SW 1271 (cell line): ENCODE measurements around the gene JPH3.
"Not testable (repeated sequence)": the region's sequence is repeated elsewhere in the genome, so short reads cannot be mapped to it uniquely, and the experiment has no call there.

Experiments
- DNase-seq, 2 experiments: peaks; one replicate each; lab custom pipeline; 2025; lab: John Stamatoyannopoulos, UW

Gene JPH3

GRCh38 chr16:87575027-87575804 is 27.1 kb upstream of the JPH3 start:
- DNase-seq, result no peak

GRCh38 chr16:87576171-87576570 is 26.1 kb upstream of the JPH3 start:
- DNase-seq, result no peak

DNA sequence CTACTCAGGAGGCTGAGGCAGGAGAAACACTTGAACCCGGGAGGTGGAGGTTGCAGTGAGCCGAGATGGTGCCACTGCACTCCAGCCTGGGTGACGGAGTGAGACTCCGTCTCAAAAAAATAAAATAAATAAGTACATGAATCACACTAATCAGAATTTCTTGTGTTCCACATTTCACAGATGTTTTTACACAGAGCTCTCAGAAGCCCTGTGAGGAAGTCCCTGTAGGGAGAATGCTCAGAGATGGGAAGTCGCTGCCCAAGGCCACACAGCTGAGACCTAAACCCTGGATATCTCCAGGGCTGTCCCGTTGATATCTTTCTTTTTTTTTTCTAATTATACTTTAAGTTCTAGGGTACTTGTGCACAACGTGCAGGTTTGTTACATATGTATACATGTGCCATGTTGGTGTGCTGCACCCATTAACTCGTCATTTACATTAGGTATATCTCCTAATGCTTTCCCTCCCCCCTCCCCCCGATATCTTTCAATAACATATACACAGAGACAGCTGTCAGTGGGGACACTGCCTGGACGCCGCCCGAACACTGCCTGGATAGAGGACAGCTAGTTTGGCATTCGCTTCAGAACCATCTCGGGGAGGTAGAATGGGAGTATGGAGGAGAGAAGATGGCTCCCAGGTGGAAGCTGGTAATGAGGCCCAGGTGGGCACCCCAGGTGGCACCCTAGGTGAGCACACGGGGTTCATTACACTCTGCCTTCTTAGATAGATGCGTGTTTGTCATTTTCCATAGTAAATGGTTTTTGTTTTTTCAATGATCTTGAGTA is 24.0 kb upstream of the JPH3 start:
- DNase-seq, result not testable (repeated sequence)

- no peak for DNase-seq
These were observed 22.6 kb upstream of the JPH3 start for GRCh38 chr16:87579691-87580090.

DNA sequence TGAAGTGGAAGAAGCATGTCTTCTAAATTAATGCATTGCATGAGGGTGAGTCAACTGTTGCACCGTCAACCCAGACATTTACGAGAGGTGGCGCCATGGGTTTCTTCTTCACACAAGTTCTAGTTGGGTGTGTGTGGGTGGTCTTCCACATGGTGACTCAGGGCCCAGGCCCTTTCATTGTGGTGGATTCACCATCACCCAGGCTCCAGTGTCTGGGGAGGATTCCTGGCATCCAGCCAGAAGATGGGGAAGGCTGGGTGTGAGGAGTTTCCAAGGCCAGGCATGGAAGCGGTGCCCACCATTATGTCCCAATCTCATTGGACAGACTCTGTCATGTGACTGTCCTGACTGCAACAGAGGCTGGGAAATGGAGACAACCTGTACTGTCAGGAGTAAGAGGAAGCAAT is 21.4 kb upstream of the JPH3 start:
- DNase-seq, result no peak

GRCh38 chr16:87581857-87582215 is 20.5 kb upstream of the JPH3 start:
- peak; percentile 54 to 73 for DNase-seq

DNA sequence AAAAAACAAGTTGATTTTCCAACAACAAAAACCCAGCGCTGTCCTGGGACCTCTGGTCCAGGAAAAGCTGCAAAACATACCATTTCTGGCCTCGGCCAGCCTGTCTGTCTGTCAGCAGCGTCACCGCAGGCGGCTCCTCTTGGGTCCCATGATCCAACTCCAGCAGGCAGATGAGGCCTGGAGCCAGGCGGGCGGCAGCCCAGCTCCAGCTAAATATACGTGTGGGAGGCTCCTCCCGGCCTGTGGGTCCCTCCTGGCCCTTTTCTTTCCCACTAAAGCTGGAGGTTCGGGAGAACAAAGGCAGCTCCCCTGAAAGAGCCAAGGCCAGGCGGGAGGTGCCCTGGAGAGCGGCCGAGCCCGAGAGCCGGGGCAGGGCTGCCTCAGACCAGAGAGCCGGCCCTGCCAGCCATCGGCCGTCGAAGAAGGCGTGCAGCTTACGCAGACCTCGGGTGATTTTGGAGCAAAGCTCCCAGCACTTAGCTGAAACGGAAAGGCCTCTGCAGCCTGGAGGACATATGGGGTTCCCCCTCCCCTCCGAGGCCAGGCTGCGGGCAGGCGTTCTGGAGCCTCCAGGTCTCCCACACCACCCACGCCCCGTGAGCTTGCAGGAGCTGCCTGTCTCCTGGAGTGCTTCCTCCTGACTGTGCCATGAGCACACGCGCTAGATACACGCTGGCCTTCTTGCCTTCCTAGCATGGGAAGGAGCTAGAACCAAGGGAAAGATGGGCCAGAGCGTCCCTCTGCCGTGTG is 19.9 kb upstream of the JPH3 start:
- DNase-seq, result no peak

DNA sequence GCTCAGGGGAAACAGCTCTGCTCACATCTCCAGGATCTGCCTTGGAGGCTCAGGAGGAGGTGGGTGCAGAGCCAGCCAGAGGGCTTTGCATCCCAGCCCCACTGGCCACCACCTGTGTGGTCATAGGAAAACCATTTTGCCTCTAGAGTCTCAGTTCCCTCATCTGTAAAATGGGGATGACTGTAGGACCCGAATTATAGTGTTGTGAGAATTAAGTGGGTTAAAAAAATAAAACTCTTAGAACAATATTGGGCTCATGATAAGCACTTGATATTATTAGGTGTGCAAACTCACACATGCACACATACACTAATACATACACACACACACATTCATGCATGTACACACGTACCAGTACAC is 19.4 kb upstream of the JPH3 start:
- DNase-seq, result no peak

- DNase-seq, result no peak
These were observed 18.7 kb upstream of the JPH3 start for GRCh38 chr16:87583453-87584131.

DNA sequence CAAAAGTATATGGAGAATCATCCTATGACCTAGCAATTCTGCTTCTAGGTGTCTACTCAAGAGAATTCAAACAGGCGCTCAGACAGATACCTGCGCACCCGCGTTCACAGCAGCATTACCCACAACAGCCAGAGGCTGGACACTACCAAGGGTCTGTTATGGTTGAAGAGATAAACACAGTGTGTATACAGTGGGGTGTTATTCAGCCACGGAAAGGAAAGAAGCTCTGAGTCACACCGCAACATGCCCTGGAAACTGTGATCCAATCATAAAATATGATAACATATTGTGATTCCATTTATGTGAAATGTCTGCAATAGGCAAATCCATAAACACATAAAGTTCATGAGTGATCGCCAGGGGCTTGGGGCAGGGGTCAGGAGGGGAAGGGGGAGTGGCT is 18.0 kb upstream of the JPH3 start:
- no peak for DNase-seq

- DNase-seq, result no peak
These were observed 17.3 kb upstream of the JPH3 start for GRCh38 chr16:87584975-87585374.

DNA sequence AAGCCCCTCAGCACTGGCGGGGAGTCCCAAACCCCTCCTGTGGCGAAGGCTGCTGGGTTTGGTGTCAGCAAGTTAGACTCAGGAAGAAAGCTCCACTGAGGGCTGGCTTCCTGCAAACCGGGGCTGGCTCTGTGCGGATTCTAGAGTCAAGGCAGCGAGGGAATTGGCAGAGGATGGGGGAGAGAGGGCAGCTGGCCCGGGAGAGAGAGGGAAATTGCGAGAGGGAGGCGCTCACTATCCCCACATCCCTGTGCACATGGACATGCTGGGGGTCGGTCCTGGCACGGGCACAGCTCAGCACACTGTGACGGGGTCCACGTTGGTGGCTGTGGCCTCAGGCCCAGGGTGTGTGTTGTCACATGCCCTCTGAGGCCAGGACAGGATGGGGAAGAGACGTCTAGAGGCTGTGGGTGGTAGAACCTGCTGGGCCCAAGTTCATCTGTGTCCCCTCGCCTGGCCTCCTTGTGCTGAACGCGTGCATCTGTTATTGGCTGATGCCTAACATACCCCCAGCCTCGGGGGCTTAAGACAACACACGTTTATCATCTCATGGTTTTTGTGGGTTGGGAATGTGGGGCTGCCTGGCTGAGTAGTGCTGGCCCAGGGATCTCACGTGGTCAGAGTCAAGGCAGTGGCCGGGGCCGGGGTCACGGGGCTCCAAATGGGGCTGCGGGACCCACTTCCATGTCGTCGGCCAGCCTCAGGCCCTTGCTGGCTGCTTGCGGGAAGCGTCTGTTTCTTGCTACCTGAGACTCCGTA is 16.7 kb upstream of the JPH3 start:
- DNase-seq, result no peak

DNA sequence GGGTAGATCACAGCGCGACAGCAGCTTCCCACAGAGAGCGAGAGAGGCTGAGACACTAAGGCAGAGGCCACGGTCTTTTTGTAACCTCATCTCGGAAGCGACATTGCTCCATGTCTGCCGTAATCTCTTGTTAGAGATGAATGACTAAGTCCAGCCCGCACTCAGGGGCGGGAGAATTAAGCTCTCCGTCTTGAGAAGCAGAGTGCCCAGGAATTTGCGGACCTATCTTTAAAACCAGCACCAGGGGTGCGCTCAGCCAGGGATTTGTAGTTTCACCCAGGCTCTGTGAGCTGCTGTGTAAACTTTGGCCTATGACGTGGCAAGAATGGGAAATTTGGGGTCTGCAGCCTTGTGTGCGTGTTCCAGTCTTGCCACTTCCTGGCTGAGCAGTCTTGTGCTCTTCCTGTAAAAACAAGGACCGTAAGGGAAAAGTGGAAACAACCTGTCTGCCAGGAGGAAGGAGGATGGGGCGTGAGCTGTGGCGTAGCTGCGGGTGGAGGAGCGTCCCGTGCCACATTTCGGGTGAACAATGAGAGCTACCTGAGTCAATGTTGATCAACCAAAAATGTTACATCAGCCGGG is 16.0 kb upstream of the JPH3 start:
- DNase-seq, result no peak

DNA sequence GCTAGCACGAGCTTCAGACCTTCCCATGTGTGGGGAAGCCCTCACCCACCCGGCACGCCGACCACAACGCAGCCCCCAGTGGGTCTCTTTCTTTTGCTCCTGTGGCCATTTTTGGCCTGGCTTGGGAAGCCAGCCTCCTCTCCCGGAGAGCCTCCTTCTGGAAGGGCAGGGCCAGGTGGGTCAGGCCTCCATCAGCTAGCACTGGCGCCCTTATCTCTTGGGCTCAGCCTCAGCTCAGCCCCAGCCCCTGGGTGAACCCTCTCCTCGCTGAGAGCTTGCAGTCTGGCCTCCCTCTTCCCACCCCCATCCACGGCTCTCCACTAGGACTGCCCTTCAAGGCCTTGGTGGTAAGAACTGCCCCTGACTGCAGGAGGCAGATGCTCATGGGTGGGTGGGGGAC is 14.7 kb upstream of the JPH3 start:
- no peak for DNase-seq

DNA sequence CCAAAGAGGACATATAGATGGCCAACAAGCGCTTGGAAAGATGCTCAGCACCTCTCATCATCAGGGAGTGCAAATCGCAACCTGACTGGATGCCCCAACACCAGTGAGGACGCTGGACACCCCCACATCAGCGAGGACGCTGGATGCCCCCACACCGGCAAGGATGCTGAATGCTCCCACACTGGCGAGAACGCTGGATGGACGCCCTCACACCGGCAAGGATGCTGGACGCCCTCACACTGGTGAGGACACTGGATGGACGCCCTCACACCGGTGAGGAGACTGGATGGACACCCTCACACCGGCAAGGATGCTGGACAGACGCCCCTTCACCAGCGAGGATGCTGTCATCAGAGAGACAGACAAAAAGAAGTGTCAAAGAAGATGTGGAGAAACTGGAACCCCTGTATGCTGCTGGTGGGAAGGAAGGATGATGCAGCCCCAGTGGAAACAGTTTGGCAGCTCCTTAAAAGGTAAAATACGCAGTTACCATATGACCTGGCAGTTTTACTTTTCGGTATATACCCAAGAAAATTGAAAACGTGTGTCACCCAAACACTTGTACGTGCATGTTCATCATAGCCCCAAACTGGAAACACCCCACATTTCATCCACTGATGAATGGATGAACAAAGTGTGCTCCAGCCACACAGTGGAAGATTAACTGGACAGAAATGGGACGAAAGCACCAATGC is 10.1 kb upstream of the JPH3 start:
- DNase-seq, result no peak

- DNase-seq, result no peak
These were observed 8.5 kb upstream of the JPH3 start for GRCh38 chr16:87593710-87594258.

- DNase-seq, result no peak
These were observed 6.6 kb upstream of the JPH3 start for GRCh38 chr16:87595712-87596111.

GRCh38 chr16:87597324-87597830 is 4.9 kb upstream of the JPH3 start:
- no peak for DNase-seq

DNA sequence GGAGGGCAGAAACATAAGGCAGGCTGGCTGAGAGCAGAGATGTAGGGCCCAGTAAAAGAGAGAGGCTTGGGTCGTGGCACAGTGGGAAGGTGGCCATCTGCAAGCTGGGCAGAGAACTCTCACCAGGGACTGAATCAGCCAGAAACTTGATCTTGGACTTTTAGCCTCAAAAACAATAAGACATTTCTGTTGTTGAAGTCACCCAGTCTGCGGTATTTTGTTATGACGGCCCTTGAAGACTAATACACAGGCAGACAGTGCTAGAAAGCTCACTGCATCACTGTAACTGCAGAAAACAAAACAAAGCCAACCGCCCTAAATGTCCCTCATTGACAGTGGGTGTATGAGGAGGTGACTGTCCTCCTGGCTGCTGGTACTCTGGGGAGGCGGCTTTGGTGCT is 3.9 kb upstream of the JPH3 start:
- no peak for DNase-seq

- DNase-seq, result no peak
These were observed 2.1 kb upstream of the JPH3 start for GRCh38 chr16:87600246-87600645.
